Activated CD4-positive, alpha-beta T cell treated with anti-CD3 and anti-CD28 coated beads, Interleukin-2, amount 50 U/mL, for 16 hours (primary cell): ENCODE data around the gene RLN3.
"Not testable (repeated sequence)": the region's sequence is repeated elsewhere in the genome, so short reads cannot be mapped to it uniquely, and the experiment has no call there.

ENCODE experiments used
- DNase-seq: peaks from one replicate; pipeline ENCODE4 v3.0.0-alpha.2; 2020

Gene RLN3

GRCh38 chr19:13995878-13996765 is 31.8 kb upstream of the RLN3 start:
- no peak for DNase-seq

GRCh38 chr19:13996928-13997630 is 30.9 kb upstream of the RLN3 start:
- no peak for DNase-seq

GRCh38 chr19:13997631-13997962 is 30.4 kb upstream of the RLN3 start:
- DNase-seq = no peak

GRCh38 chr19:13998426-13998825 is 29.5 kb upstream of the RLN3 start:
- DNase-seq = no peak

- no peak for DNase-seq
Observed at GRCh38 chr19:13999085-13999484, 28.9 kb upstream of the RLN3 start.

- no peak for DNase-seq
Observed at GRCh38 chr19:14000691-14001375, 27.1 kb upstream of the RLN3 start.

GRCh38 chr19:14002571-14003250 is 25.2 kb upstream of the RLN3 start:
- DNase-seq = no peak

- DNase-seq = no peak
Observed at GRCh38 chr19:14003251-14004055, 24.5 kb upstream of the RLN3 start.

GRCh38 chr19:14004619-14005348 is 23.2 kb upstream of the RLN3 start:
- no peak for DNase-seq

- DNase-seq = peak; percentile 95
Observed at GRCh38 chr19:14005349-14006084, 22.4 kb upstream of the RLN3 start.

- DNase-seq = peak; percentile 99
Observed at GRCh38 chr19:14006085-14006765, 21.7 kb upstream of the RLN3 start, which contains the start of gene RFX1. Gene RFX1, minus strand, starts transcription at chr19:14006320. Its CDS starts 12,477 bp downstream, at chr19:13993843.

- no peak for DNase-seq
Observed at GRCh38 chr19:14006766-14007562, 21.0 kb upstream of the RLN3 start.

- DNase-seq = no peak
Observed at GRCh38 chr19:14012378-14012915, 15.5 kb upstream of the RLN3 start.

- no peak for DNase-seq
Observed at GRCh38 chr19:14015524-14016035, 12.4 kb upstream of the RLN3 start.

GRCh38 chr19:14019100-14019499 is 8.8 kb upstream of the RLN3 start:
- DNase-seq = no peak

- not testable (repeated sequence) for DNase-seq
Observed at GRCh38 chr19:14019739-14020138, 8.2 kb upstream of the RLN3 start.

GRCh38 chr19:14021474-14021873 is 6.5 kb upstream of the RLN3 start:
- DNase-seq = no peak

GRCh38 chr19:14022469-14022868 is 5.5 kb upstream of the RLN3 start:
- no peak for DNase-seq
